Mesenchymal stem cell (in vitro differentiated cells and primary cell): ENCODE measurements around the gene FLAD1. TPM values are rescaled to one million over a fixed set of nuclear protein-coding genes. Genes with fewer than 3 reads are reported as not detected.

Experiments used
- DNase-seq: peaks from one replicate; pipeline ENCODE4 v3.0.0-alpha.2; 2013
- H2AFZ ChIP-seq: one replicate; pipeline ENCODE4 v1.6.1; 2013; ENCODE audit warnings: low read depth, mild to moderate bottlenecking, control low read depth, inconsistent platforms, low read length, moderate library complexity
- H2AK5ac ChIP-seq: 2 replicates; pipeline ENCODE4 v1.6.1; 2013; ENCODE audit warnings: low read length, moderate library complexity, mild to moderate bottlenecking, inconsistent platforms; ENCODE audit not compliant: severe bottlenecking
- H2BK120ac ChIP-seq: one replicate; pipeline ENCODE4 v1.6.1; 2013; ENCODE audit warnings: low read depth, mild to moderate bottlenecking, inconsistent platforms, low read length, moderate library complexity
- H2BK12ac ChIP-seq, 2 experiments: one replicate each; pipeline ENCODE4 v1.6.1; 2013; ENCODE audit warnings: inconsistent platforms in 2 of 2, low read length in 2 of 2, mild to moderate bottlenecking in 2 of 2, moderate library complexity in 2 of 2, control low read depth in 1 of 2
- H2BK15ac ChIP-seq: one replicate; pipeline ENCODE4 v1.6.1; 2013; ENCODE audit warnings: mild to moderate bottlenecking, low read depth, inconsistent platforms; ENCODE audit not compliant: poor library complexity, severe bottlenecking
- H2BK5ac ChIP-seq: 2 replicates; pipeline ENCODE4 v1.6.1; 2013; ENCODE audit warnings: low read depth, mild to moderate bottlenecking, low read length, control low read depth, inconsistent platforms; ENCODE audit not compliant: poor library complexity, severe bottlenecking
- H3K14ac ChIP-seq, 2 experiments: one replicate each; pipeline ENCODE4 v1.6.1; 2013; ENCODE audit warnings: inconsistent platforms in 2 of 2, low read length in 2 of 2, control low read depth in 1 of 2, mild to moderate bottlenecking in 1 of 2, moderate library complexity in 1 of 2
- H3K18ac ChIP-seq, 2 experiments: one replicate each; pipeline ENCODE4 v1.6.1; 2013; ENCODE audit warnings: inconsistent platforms in 2 of 2, low read length in 2 of 2, control low read depth in 1 of 2, low read depth in 1 of 2, mild to moderate bottlenecking in 1 of 2
- H3K23ac ChIP-seq, 2 experiments: one replicate each; pipeline ENCODE4 v1.6.1; 2013; ENCODE audit warnings: inconsistent platforms in 2 of 2, low read length in 2 of 2, mild to moderate bottlenecking in 2 of 2, moderate library complexity in 2 of 2, control low read depth in 1 of 2
- H3K27ac ChIP-seq: 2 replicates; pipeline ENCODE4 v1.5.1; 2013; ENCODE audit warnings: mild to moderate bottlenecking, moderate library complexity, low read length, control low read depth, inconsistent platforms; ENCODE audit not compliant: poor library complexity, severe bottlenecking
- H3K27me3 ChIP-seq, 2 experiments: 2 replicates each; pipeline versions ENCODE4 v1.6.1 to v1.7.0; 2013; ENCODE audit warnings: low read length in 2 of 2, mild to moderate bottlenecking in 2 of 2, moderate library complexity in 2 of 2, control low read depth in 1 of 2, inconsistent platforms in 1 of 2; ENCODE audit not compliant: control insufficient read depth in 1 of 2, insufficient read depth in 1 of 2
- H3K36me3 ChIP-seq, 2 experiments: 2 replicates each; pipeline versions ENCODE4 v1.6.1 to v1.7.0; 2013; ENCODE audit warnings: low read length in 2 of 2, control low read depth in 1 of 2, inconsistent platforms in 1 of 2, low read depth in 1 of 2, mild to moderate bottlenecking in 1 of 2; ENCODE audit not compliant: insufficient read depth in 2 of 2, control insufficient read depth in 1 of 2
- H3K4ac ChIP-seq, 2 experiments: one replicate each; pipeline ENCODE4 v1.6.1; 2013; ENCODE audit warnings: inconsistent platforms in 2 of 2, low read length in 2 of 2, mild to moderate bottlenecking in 2 of 2, moderate library complexity in 2 of 2, control low read depth in 1 of 2, low read depth in 1 of 2
- H3K4me1 ChIP-seq: 2 replicates; pipeline ENCODE4 v1.6.1; 2013; ENCODE audit warnings: low read depth, low read length, control low read depth; ENCODE audit not compliant: control insufficient read depth, insufficient read depth
- H3K4me2 ChIP-seq: 2 replicates; pipeline ENCODE4 v1.6.1; 2013; ENCODE audit warnings: low read length, mild to moderate bottlenecking, inconsistent platforms; ENCODE audit not compliant: poor library complexity, severe bottlenecking
- H3K4me3 ChIP-seq, 2 experiments: 2 replicates each; pipeline versions ENCODE4 v1.5.1 to v1.7.0; 2013; ENCODE audit warnings: low read length in 2 of 2, mild to moderate bottlenecking in 2 of 2, control low read depth in 1 of 2, low read depth in 1 of 2; ENCODE audit not compliant: insufficient read depth in 1 of 2
- H3K79me1 ChIP-seq: replicated peaks from 2 replicates; pipeline ENCODE4 v1.6.1; 2013; ENCODE audit warnings: mild to moderate bottlenecking, control low read depth, low read length, inconsistent platforms; ENCODE audit not compliant: poor library complexity, severe bottlenecking
- H3K9ac ChIP-seq: 2 replicates; pipeline ENCODE4 v1.7.0; 2013; ENCODE audit warnings: mild to moderate bottlenecking, low read length, moderate library complexity
- H3K9me3 ChIP-seq: 2 replicates; pipeline ENCODE4 v1.7.0; 2013; ENCODE audit warnings: mild to moderate bottlenecking, low read length; ENCODE audit not compliant: control insufficient read depth
- H4K8ac ChIP-seq: one replicate; pipeline ENCODE4 v1.6.1; 2013; ENCODE audit warnings: inconsistent platforms, mild to moderate bottlenecking, low read length, moderate library complexity
- H4K91ac ChIP-seq: one replicate; pipeline ENCODE4 v1.6.1; 2013; ENCODE audit warnings: mild to moderate bottlenecking, low read length, inconsistent platforms
- WGBS: methylation state at CpG from one replicate; pipeline ENCODE4 v1.1.7; 2013; ENCODE audit warnings: mixed read lengths; 5-methylcytosine and 5-hydroxymethylcytosine counted together
- polyA plus RNA-seq, 2 experiments: library from polyadenylated mRNA; stranded (reverse); fragments of 200-250 nt; gene quantifications; one replicate each; pipeline ENCODE4 v1.2.3, GENCODE V29; 2013

FLAD1 gene
- polyA plus RNA-seq (2013, experiment 1 of 2) = 26.7 TPM
- 26.3 TPM for polyA plus RNA-seq (2013, experiment 2 of 2)

- H3K36me3 ChIP-seq = peaks cover 15 to 25% of the 10 kb centered on the region in 2 experiments
- H3K4me1 ChIP-seq = peaks cover 9% of the 10 kb centered on the region
- H2BK12ac ChIP-seq = peak within 1 kb of the TSS in 1 of 2 experiments; percentile 38
- peak within 1 kb of the TSS in 1 of 2 experiments; percentile 66 for H3K4ac ChIP-seq
- peaks cover 24% of the 10 kb centered on the region for H3K79me1 ChIP-seq
- H3K23ac ChIP-seq = no peak within 1 kb of the TSS
- peak within 1 kb of the TSS; percentile 64 to 91 for H3K4me3 ChIP-seq
- peak within 1 kb of the TSS; percentile 89 for H3K9ac ChIP-seq
- peak within 1 kb of the TSS; percentile 66 for H3K27ac ChIP-seq
- WGBS = under 1% methylated on average over 26 of the region's 26 CpGs
- no peak within 1 kb of the TSS for H2BK15ac ChIP-seq
- no peaks in the 10 kb centered on the region for H3K9me3 ChIP-seq
- peak within 1 kb of the TSS; percentile 64 for H2AK5ac ChIP-seq
- DNase-seq = peak; percentile 100
- peak within 1 kb of the TSS; percentile 73 for H4K91ac ChIP-seq
- H2AFZ ChIP-seq = peak within 1 kb of the TSS; percentile 73
- peak within 1 kb of the TSS; percentile 91 for H3K4me2 ChIP-seq
- H2BK5ac ChIP-seq = no peak within 1 kb of the TSS
- H3K18ac ChIP-seq = no peak within 1 kb of the TSS
- H2BK120ac ChIP-seq = no peak within 1 kb of the TSS
- H4K8ac ChIP-seq = peak within 1 kb of the TSS; percentile 27
- no peak within 1 kb of the TSS for H3K14ac ChIP-seq
- no peaks in the 10 kb centered on the region for H3K27me3 ChIP-seq
These were observed at the start of gene FLAD1 for GRCh38 chr1:154982897-154983648. Gene FLAD1 (plus strand): TSS chr1:154983344. CDS start chr1:154983695, 351 bp downstream.

- no peak overlapping the region for H2AFZ ChIP-seq
- H2BK120ac ChIP-seq = no peak overlapping the region
- H2BK15ac ChIP-seq = no peak overlapping the region
- peaks cover 7% of the 10 kb centered on the region for H3K4me1 ChIP-seq
- H3K9me3 ChIP-seq = no peaks in the 10 kb centered on the region
- H3K4ac ChIP-seq = no peak overlapping the region
- H4K8ac ChIP-seq = no peak overlapping the region
- H3K79me1 ChIP-seq = peaks cover 18% of the 10 kb centered on the region
- no peak overlapping the region for H3K18ac ChIP-seq
- H2BK5ac ChIP-seq = no peak overlapping the region
- DNase-seq = no peak
- H3K4me3 ChIP-seq = no peak overlapping the region
- H3K27me3 ChIP-seq = no peaks in the 10 kb centered on the region
- H3K36me3 ChIP-seq = peaks cover 4 to 21% of the 10 kb centered on the region in 2 experiments
- no peak overlapping the region for H4K91ac ChIP-seq
- H3K14ac ChIP-seq = no peak overlapping the region
- 97% methylated on average over 4 of the region's 5 CpGs for WGBS
- H2AK5ac ChIP-seq = no peak overlapping the region
- no peak overlapping the region for H3K9ac ChIP-seq
- H2BK12ac ChIP-seq = no peak overlapping the region
- no peak overlapping the region for H3K4me2 ChIP-seq
- no peak overlapping the region for H3K23ac ChIP-seq
- no peak overlapping the region for H3K27ac ChIP-seq
These were observed 48.7 kb upstream of the FLAD1 start for GRCh38 chr1:154934358-154934948.

GRCh38 chr1:154935749-154936554 is 47.2 kb upstream of the FLAD1 start:
- no peak for DNase-seq
- H3K27me3 ChIP-seq = no peaks in the 10 kb centered on the region
- no peaks in the 10 kb centered on the region for H3K9me3 ChIP-seq
- peaks cover 10% of the 10 kb centered on the region for H3K4me1 ChIP-seq
- peak overlapping the region; percentile 20 for H2BK15ac ChIP-seq
- H2BK120ac ChIP-seq = no peak overlapping the region
- peak overlapping the region; percentile 81 to 100 for H3K4me3 ChIP-seq
- no peak overlapping the region for H3K23ac ChIP-seq
- H3K27ac ChIP-seq = peak overlapping the region; percentile 99
- peak overlapping the region; percentile 98 for H4K8ac ChIP-seq
- H4K91ac ChIP-seq = peak overlapping the region; percentile 99
- peaks cover 18% of the 10 kb centered on the region for H3K79me1 ChIP-seq
- no peak overlapping the region for H2BK5ac ChIP-seq
- H2AFZ ChIP-seq = peak overlapping the region; percentile 95
- H3K4me2 ChIP-seq = peak overlapping the region; percentile 87
- 57% methylated on average over 26 of the region's 27 CpGs for WGBS
- H2BK12ac ChIP-seq = peak overlapping the region in 1 of 2 experiments; percentile 98
- peaks cover 4 to 13% of the 10 kb centered on the region in 2 experiments for H3K36me3 ChIP-seq
- H3K4ac ChIP-seq = peak overlapping the region; percentile 9 to 89
- peak overlapping the region; percentile 90 to 98 for H3K18ac ChIP-seq
- peak overlapping the region; percentile 100 for H3K9ac ChIP-seq
- H3K14ac ChIP-seq = peak overlapping the region in 1 of 2 experiments; percentile 96
- H2AK5ac ChIP-seq = peak overlapping the region; percentile 57
